Activated CD4-positive, alpha-beta T cell treated with anti-CD3 and anti-CD28 coated beads, Interleukin-2, amount 50 U/mL, for 24 hours (primary cell): Measurements from ENCODE around the gene MANBA.
"Not testable (repeated sequence)": the region's sequence is repeated elsewhere in the genome, so short reads cannot be mapped to it uniquely, and the experiment has no call there.

Experiments used
- DNase-seq, 2 donors: peaks; one replicate each; pipeline ENCODE4 v3.0.0-alpha.2; 2020; ENCODE audit warnings: low read depth in 1 of 2, low spot score in 1 of 2

The MANBA gene

GRCh38 chr4:102764901-102765300 is 4.1 kb upstream of the MANBA start:
- no peak for DNase-seq

GRCh38 chr4:102761906-102762305 is 1.1 kb upstream of the MANBA start:
- no peak for DNase-seq

- peak in 1 of 2 donors; percentile 8 for DNase-seq
Measured at GRCh38 chr4:102761296-102761701, 531 bp upstream of the MANBA start.

- DNase-seq: peak; percentile 2 to 3
Measured at GRCh38 chr4:102759831-102760644, 730 bp downstream of the MANBA start.

- DNase-seq: no peak
Measured at GRCh38 chr4:102758241-102759160, 2.3 kb downstream of the MANBA start.

GRCh38 chr4:102757681-102758080 is 3.1 kb downstream of the MANBA start:
- no peak for DNase-seq

- no peak for DNase-seq
Measured at GRCh38 chr4:102754044-102754443, 6.7 kb downstream of the MANBA start.

- no peak for DNase-seq
Measured at GRCh38 chr4:102751941-102752340, 8.8 kb downstream of the MANBA start.

- not testable (repeated sequence) for DNase-seq
Measured at GRCh38 chr4:102743352-102743751, 17.4 kb downstream of the MANBA start.

GRCh38 chr4:102738802-102739201 is 22.0 kb downstream of the MANBA start:
- not testable (repeated sequence) for DNase-seq

GRCh38 chr4:102736636-102737549 is 23.9 kb downstream of the MANBA start:
- no peak for DNase-seq

- DNase-seq: no peak
Measured at GRCh38 chr4:102735582-102735981, 25.2 kb downstream of the MANBA start.

- no peak for DNase-seq
Measured at GRCh38 chr4:102734591-102735385, 26.0 kb downstream of the MANBA start.

GRCh38 chr4:102734116-102734515 is 26.7 kb downstream of the MANBA start:
- DNase-seq: no peak

- DNase-seq: no peak
Measured at GRCh38 chr4:102733084-102733483, 27.7 kb downstream of the MANBA start.

- no peak for DNase-seq
Measured at GRCh38 chr4:102732678-102733077, 28.1 kb downstream of the MANBA start.

- DNase-seq: no peak
Measured at GRCh38 chr4:102730968-102731533, 29.7 kb downstream of the MANBA start.

- not testable (repeated sequence) for DNase-seq
Measured at GRCh38 chr4:102729486-102729885, 31.3 kb downstream of the MANBA start.

- DNase-seq: not testable (repeated sequence)
Measured at GRCh38 chr4:102726919-102727318, 33.8 kb downstream of the MANBA start.

- no peak for DNase-seq
Measured at GRCh38 chr4:102726068-102726467, 34.7 kb downstream of the MANBA start.
